K562 (cell line): ENCODE data around the gene USP28. TPM values are rescaled to one million over a fixed set of nuclear protein-coding genes. Genes with fewer than 3 reads are reported as not detected.

Experiments
- ATAC-seq: fragments of 200-7000 bp; cut with Tn5 transposase; 3 replicates; pipeline ENCODE4 v1.9.1; 2020; ENCODE audit warnings: moderate library complexity
- BruUV-seq: library from RNA; stranded (reverse); fragments of 400-500 nt; replicated peaks from 2 replicates; lab custom pipeline; 2021; lab: Mats Ljungman, UMichigan
- CTCF ChIA-PET: fragments of 300-600 bp; formaldehyde crosslinking; extraction: SDS; loops from one replicate; lab custom pipeline; 2021; ENCODE audit warnings: low intra/inter-chr PET ratio; lab: Yijun Ruan, JAX
- POLR2A ChIA-PET: fragments of 300-600, 350-650 bp; sonication (Branson Sonifier 250); formaldehyde crosslinking; extraction: SDS; loops from one replicate; lab custom pipeline; 2021; ENCODE audit warnings: antibody characterized with exemption, inconsistent platforms; lab: Yijun Ruan, JAX
- DNase-seq, 4 experiments: peaks; one replicate each; pipeline versions ENCODE4 v3.0.0 to v3.0.0-alpha.2; 2011 to 2018; ENCODE audit warnings: low spot score in 3 of 4, mixed read lengths in 3 of 4; ENCODE audit errors: extremely low read depth in 1 of 4
- FAIRE-seq: peaks from 2 replicates; lab custom pipeline; 2011; peaks lifted over from hg19 to GRCh38; lab: Jason Lieb, UNC
- H2AFZ ChIP-seq: 2 replicates; pipeline ENCODE4 v1.6.0; 2011; ENCODE audit warnings: low read depth, low read length, control low read depth, inconsistent platforms
- H3K27ac ChIP-seq: fragments of 200-600 bp; 3 replicates; pipeline ENCODE4 v1.8.0; 2011; ENCODE audit warnings: low read depth, mild to moderate bottlenecking, control low read depth, inconsistent platforms, low read length, moderate library complexity, mixed read lengths; ENCODE audit errors: extremely low read depth
- H3K27me3 ChIP-seq, 2 experiments: fragments of 300-600 bp in 1 of 2; 2 replicates in 1 of 2; 3 replicates in 1 of 2; pipeline versions ENCODE4 v1.6.0 to v1.8.0; 2011; ENCODE audit warnings: inconsistent platforms in 2 of 2, low read length in 2 of 2, mild to moderate bottlenecking in 1 of 2, mixed read lengths in 1 of 2, moderate library complexity in 1 of 2; ENCODE audit not compliant: control insufficient read depth in 2 of 2, insufficient read depth in 2 of 2
- H3K36me3 ChIP-seq: fragments of 300-600 bp; 3 replicates; pipeline ENCODE4 v1.8.0; 2011; ENCODE audit warnings: mild to moderate bottlenecking, low read length, inconsistent platforms; ENCODE audit not compliant: control insufficient read depth, insufficient read depth
- H3K4me1 ChIP-seq, 2 experiments: fragments of 200-600 bp in 1 of 2; replicated peaks in 1 of 2; 2 replicates in 1 of 2; 3 replicates in 1 of 2; pipeline versions ENCODE4 v1.5.1 to v1.8.0; 2011; ENCODE audit warnings: inconsistent platforms in 2 of 2, low read length in 2 of 2, mild to moderate bottlenecking in 1 of 2, mixed read lengths in 1 of 2, moderate library complexity in 1 of 2; ENCODE audit not compliant: control insufficient read depth in 2 of 2, insufficient read depth in 2 of 2
- H3K4me2 ChIP-seq: 2 replicates; pipeline ENCODE4 v1.6.1; 2011; ENCODE audit warnings: low read length, control low read depth, inconsistent platforms, mixed read lengths; ENCODE audit not compliant: insufficient read depth
- H3K4me3 ChIP-seq: fragments of 200-600 bp; sonication (generic), shearing (Covaris generic); 2 replicates; pipeline ENCODE4 v1.5.1; 2016; ENCODE audit warnings: control low read depth, inconsistent platforms
- H3K79me2 ChIP-seq: fragments of 200-600 bp; 3 replicates; pipeline ENCODE4 v1.8.0; 2011; ENCODE audit warnings: low read length, inconsistent platforms; ENCODE audit not compliant: control insufficient read depth, insufficient read depth
- H3K9ac ChIP-seq, 2 experiments: 2 replicates each; pipeline versions ENCODE4 v1.6.0 to v1.6.1; 2011; ENCODE audit warnings: low read depth in 2 of 2, low read length in 2 of 2, control low read depth in 1 of 2, inconsistent platforms in 1 of 2, mild to moderate bottlenecking in 1 of 2, mixed read lengths in 1 of 2; ENCODE audit not compliant: insufficient read depth in 1 of 2
- H3K9me1 ChIP-seq: one replicate; pipeline ENCODE4 v1.6.0; 2011; ENCODE audit warnings: inconsistent platforms, mild to moderate bottlenecking, low read length, moderate library complexity; ENCODE audit not compliant: control insufficient read depth, insufficient read depth
- H3K9me3 ChIP-seq: replicated peaks from 2 replicates; pipeline ENCODE4 v1.5.1; 2011; ENCODE audit warnings: low read depth, low read length, inconsistent platforms; ENCODE audit not compliant: control insufficient read depth, insufficient read depth
- H4K20me1 ChIP-seq: replicated peaks from 2 replicates; pipeline ENCODE4 v1.6.1; 2011; ENCODE audit warnings: low read length, inconsistent platforms, mixed read lengths; ENCODE audit not compliant: control insufficient read depth, insufficient read depth
- ARID1B ChIP-seq: fragments of 450-650 bp; IDR thresholded peaks from 2 replicates; pipeline ENCODE4 v1.6.1; 2016; ENCODE audit warnings: antibody characterized with exemption, mild to moderate bottlenecking, inconsistent platforms
- BRD4 ChIP-seq: fragments of 200-600 bp; sonication (generic); IDR thresholded peaks from 2 replicates; pipeline ENCODE4 v1.6.1; 2017; ENCODE audit warnings: inconsistent platforms
- CAMTA2 ChIP-seq: fragments of 250-450 bp; sonication (Bioruptor Pico); conservative IDR thresholded peaks from 2 replicates; pipeline ENCODE4 v1.5.1; 2022
- CEBPG ChIP-seq, 3 experiments: fragments of 200-800 bp in 1 of 3; sonication (Bioruptor generic) in 1 of 3; sonication (generic) in 1 of 3; formaldehyde crosslinking in 1 of 3; IDR thresholded peaks in 2 of 3; conservative IDR thresholded peaks in 1 of 3; 2 replicates each; pipeline versions ENCODE4 v1.6.1 to v1.8.0; 2016 to 2022; ENCODE audit warnings: missing compliant biosample characterization in 2 of 3, missing genetic modification characterization in 2 of 3, mild to moderate bottlenecking in 1 of 3, missing genetic modification reagents in 1 of 3
- DPF2 ChIP-seq: fragments of 450-650 bp; IDR thresholded peaks from 2 replicates; pipeline ENCODE4 v1.6.1; 2016
- HMG20B ChIP-seq: fragments of 250-450 bp; sonication (Bioruptor Pico); IDR thresholded peaks from 2 replicates; pipeline ENCODE4 v1.5.0; 2021; ENCODE audit warnings: mild to moderate bottlenecking
- HNRNPL ChIP-seq: fragments of 200-400 bp; formaldehyde crosslinking; IDR thresholded peaks from 2 replicates; pipeline ENCODE4 v1.6.1; 2017; ENCODE audit warnings: low read depth, mild to moderate bottlenecking, low read length
- ILF3 ChIP-seq: fragments of 450-650 bp; IDR thresholded peaks from 2 replicates; pipeline ENCODE4 v1.6.1; 2018; ENCODE audit warnings: antibody characterized with exemption, mild to moderate bottlenecking, moderate library complexity, borderline replicate concordance
- MCM7 ChIP-seq, 2 experiments: fragments of 450-650 bp; IDR thresholded peaks; 2 replicates each; pipeline ENCODE4 v1.6.1; 2016 to 2018
- RCOR1 ChIP-seq, 2 experiments: IDR thresholded peaks; 2 replicates each; pipeline ENCODE4 v1.6.1; 2012; ENCODE audit warnings: low read depth in 2 of 2, low read length in 2 of 2, borderline replicate concordance in 1 of 2, improper control_type of control experiment in 1 of 2
- YBX1 ChIP-seq: fragments of 450-650 bp; IDR thresholded peaks from 2 replicates; pipeline ENCODE4 v1.7.1; 2016; ENCODE audit warnings: mild to moderate bottlenecking
- ZBTB49 ChIP-seq: sonication (generic); formaldehyde crosslinking; IDR thresholded peaks from 2 replicates; pipeline ENCODE4 v1.8.0; 2022; ENCODE audit warnings: missing genetic modification reagents, mild to moderate bottlenecking, borderline replicate concordance
- ZNF347 ChIP-seq: fragments of 450-650 bp; formaldehyde crosslinking; IDR thresholded peaks from 2 replicates; pipeline ENCODE4 v1.4.0; 2020; ENCODE audit warnings: low read depth, mild to moderate bottlenecking, moderate library complexity
- WGBS: fragments of 100-300 bp; shearing (Covaris generic); methylation state at CpG from one replicate; pipeline ENCODE4 v1.1.6; 2016; ENCODE audit warnings: low coverage, mixed read lengths; ENCODE audit not compliant: insufficient coverage; ENCODE audit errors: missing lambda C conversion rate; 5-methylcytosine and 5-hydroxymethylcytosine counted together
- in situ Hi-C: fragments of 300-500 bp; cut with MboI; formaldehyde crosslinking; loops from 4 replicates; pipeline ENCODE4 v1.15.0; 2018; ENCODE audit warnings: inconsistent platforms, mixed read lengths
- intact Hi-C: fragments of 100-400 bp; cut with micrococcal nuclease; formaldehyde crosslinking; loops from 2 replicates; pipeline ENCODE4 v1.14.2; 2022
- polyA plus RNA-seq, 8 experiments: library from polyadenylated mRNA; depleted of rRNA in 4 of 8; stranded (reverse) in 5 of 8; unstranded in 3 of 8; fragments of >200 nt; fragmentation: Nextera tagmentation in 2 of 8; fragmentation: Illumina TruSeq in 1 of 8; extraction: Ambion mirVana in 2 of 8; extraction: Trizol in 1 of 8; gene quantifications; 2 replicates each; pipeline versions ENCODE4 v1.2.1 to v1.2.3, GENCODE V29; 2011 to 2014; ENCODE audit warnings: inconsistent platforms in 1 of 8, missing spikeins in 1 of 8
- total RNA-seq, 7 experiments: library from RNA; depleted of rRNA in 6 of 7; stranded (reverse); fragments of >200 nt in 6 of 7; fragmentation: Illumina TruSeq in 2 of 7; extraction: Trizol in 2 of 7; gene quantifications; 2 replicates each; pipeline versions ENCODE4 v1.2.1 to v1.2.3, GENCODE V29; 2011 to 2021; ENCODE audit warnings: low replicate concordance in 1 of 7
- TF ChIP-seq, protein P1 (sequence below): fragments of 150-350 bp; IDR thresholded peaks from 2 replicates; pipeline ENCODE4 v1.6.1; 2014; ENCODE audit warnings: low read depth, mild to moderate bottlenecking, low read length, borderline replicate concordance
- TF ChIP-seq, protein P2 (sequence below): fragments of 450-650 bp; IDR thresholded peaks from 2 replicates; pipeline ENCODE4 v1.6.1; 2018; ENCODE audit warnings: mild to moderate bottlenecking, low read depth; ENCODE audit not compliant: partially characterized antibody

The USP28 gene
- total and polyA plus RNA-seq, 9 of the 15 experiments (the other 6 are each of a cell fraction or from before 2014, with no cell fraction given): 3.7 to 42.7 (median 20.3) TPM

- FAIRE-seq: no peak
Observed at GRCh38 chr11:113817626-113818025, 57.7 kb downstream of the USP28 start.

More at GRCh38 chr11:113817626-113818025, 57.7 kb downstream of the USP28 start:
- Histone ChIP-seq H3K4me3 (no peak overlapping the region), H3K79me2 (no peaks in the 10 kb centered on the region), H3K4me2 (no peak overlapping the region), H3K4me1 (no peaks in the 10 kb centered on the region), H3K27me3 (no peaks in the 10 kb centered on the region), H3K9me1 (no peaks in the 10 kb centered on the region), H2AFZ (no peak overlapping the region), H3K27ac (no peak overlapping the region), H3K36me3 (peaks cover 28% of the 10 kb centered on the region; the same call in 2 of the 3 replicates), H4K20me1 (no peaks in the 10 kb centered on the region), H3K9ac (no peak overlapping the region), H3K9me3 (no peaks in the 10 kb centered on the region)
- intact Hi-C loops: no loop called here
- ChIA-PET CTCF (no interaction called here), POLR2A (interaction anchor here (0.7 kb wide), 1 partner anchor 15 kb away, joined by 3 read pairs; no protein-coding TSS in a partner anchor)
- BruUV-seq: no TSS peak
- in situ Hi-C loops: no loop called here
- 87% methylated on average over 6 of the region's 6 CpGs for WGBS
- DNase-seq (no peak), ATAC-seq (no peak)
- TF ChIP-seq ILF3 (no peak), CEBPG (CRISPR knock-in tag; IDR thresholded peaks at IDR 0.05) (no peak), CEBPG (tag; conservative IDR thresholded peaks at IDR 0.05 in 1 of 2, IDR thresholded peaks at IDR 0.05 in 1 of 2) (no peak), HMG20B (CRISPR knock-in tag) (no peak), MCM7 (IDR thresholded peaks at IDR 0.05) (no peak), DPF2 (no peak), RCOR1 (IDR thresholded peaks at IDR 0.05; ENCODE audit: borderline replicate concordance in 1 of 2, low read depth in 2 of 2, low read length in 2 of 2) (no peak), YBX1 (no peak), ARID1B (no peak), CAMTA2 (CRISPR knock-in tag) (no peak), ZNF347 (no peak), BRD4 (no peak), ZBTB49 (CRISPR knock-in tag) (no peak), HNRNPL (no peak)
- TF ChIP-seq, protein P1, sequence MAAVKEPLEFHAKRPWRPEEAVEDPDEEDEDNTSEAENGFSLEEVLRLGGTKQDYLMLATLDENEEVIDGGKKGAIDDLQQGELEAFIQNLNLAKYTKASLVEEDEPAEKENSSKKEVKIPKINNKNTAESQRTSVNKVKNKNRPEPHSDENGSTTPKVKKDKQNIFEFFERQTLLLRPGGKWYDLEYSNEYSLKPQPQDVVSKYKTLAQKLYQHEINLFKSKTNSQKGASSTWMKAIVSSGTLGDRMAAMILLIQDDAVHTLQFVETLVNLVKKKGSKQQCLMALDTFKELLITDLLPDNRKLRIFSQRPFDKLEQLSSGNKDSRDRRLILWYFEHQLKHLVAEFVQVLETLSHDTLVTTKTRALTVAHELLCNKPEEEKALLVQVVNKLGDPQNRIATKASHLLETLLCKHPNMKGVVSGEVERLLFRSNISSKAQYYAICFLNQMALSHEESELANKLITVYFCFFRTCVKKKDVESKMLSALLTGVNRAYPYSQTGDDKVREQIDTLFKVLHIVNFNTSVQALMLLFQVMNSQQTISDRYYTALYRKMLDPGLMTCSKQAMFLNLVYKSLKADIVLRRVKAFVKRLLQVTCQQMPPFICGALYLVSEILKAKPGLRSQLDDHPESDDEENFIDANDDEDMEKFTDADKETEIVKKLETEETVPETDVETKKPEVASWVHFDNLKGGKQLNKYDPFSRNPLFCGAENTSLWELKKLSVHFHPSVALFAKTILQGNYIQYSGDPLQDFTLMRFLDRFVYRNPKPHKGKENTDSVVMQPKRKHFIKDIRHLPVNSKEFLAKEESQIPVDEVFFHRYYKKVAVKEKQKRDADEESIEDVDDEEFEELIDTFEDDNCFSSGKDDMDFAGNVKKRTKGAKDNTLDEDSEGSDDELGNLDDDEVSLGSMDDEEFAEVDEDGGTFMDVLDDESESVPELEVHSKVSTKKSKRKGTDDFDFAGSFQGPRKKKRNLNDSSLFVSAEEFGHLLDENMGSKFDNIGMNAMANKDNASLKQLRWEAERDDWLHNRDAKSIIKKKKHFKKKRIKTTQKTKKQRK: no peak
- TF ChIP-seq, protein P2, sequence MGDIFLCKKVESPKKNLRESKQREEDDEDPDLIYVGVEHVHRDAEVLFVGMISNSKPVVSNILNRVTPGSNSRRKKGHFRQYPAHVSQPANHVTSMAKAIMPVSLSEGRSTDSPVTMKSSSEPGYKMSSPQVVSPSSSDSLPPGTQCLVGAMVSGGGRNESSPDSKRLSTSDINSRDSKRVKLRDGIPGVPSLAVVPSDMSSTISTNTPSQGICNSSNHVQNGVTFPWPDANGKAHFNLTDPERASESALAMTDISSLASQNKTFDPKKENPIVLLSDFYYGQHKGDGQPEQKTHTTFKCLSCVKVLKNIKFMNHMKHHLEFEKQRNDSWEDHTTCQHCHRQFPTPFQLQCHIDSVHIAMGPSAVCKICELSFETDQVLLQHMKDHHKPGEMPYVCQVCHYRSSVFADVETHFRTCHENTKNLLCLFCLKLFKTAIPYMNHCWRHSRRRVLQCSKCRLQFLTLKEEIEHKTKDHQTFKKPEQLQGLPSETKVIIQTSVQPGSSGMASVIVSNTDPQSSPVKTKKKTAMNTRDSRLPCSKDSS: no peak
